Measurements from ENCODE around the gene SCN2A.

The SCN2A gene

DNA sequence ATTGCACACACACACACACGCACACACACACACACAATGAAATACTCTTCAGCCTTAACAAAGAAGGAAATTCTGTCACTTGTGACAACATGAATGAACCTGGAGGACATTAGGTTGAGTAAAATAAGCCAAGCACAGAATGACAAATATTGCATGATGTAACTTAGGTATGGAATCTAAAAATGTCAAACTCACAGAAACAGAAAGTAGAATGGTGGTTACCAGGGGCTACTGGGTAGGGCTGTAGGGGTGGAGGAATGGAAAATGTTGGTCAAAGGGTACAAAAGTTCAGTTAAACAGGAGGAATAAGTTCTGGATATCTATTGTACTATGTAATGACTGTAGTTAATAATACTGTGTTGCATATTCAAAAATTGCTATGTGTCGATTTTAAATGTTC is 29.5 kb downstream of the SCN2A start:
- Histone ChIP-seq H3K79me2 (ENCODE audit: low read length) (no peaks in the 10 kb centered on the region), H4K20me1 (ENCODE audit: insufficient read depth, low read length) (no peaks in the 10 kb centered on the region), H3K4me3 (ENCODE audit: low read length) (no peak overlapping the region), H3K9me3 (ENCODE audit: insufficient read depth, low read length) (no peaks in the 10 kb centered on the region), H3K9ac (ENCODE audit: low read length) (no peak overlapping the region), H3K4me2 (ENCODE audit: low read length) (no peak overlapping the region), H3K4me1 (ENCODE audit: low read length) (no peaks in the 10 kb centered on the region), H2AFZ (ENCODE audit: low read depth, low read length) (no peak overlapping the region), H3K36me3 (replicated peaks; ENCODE audit: low read depth, low read length) (peaks cover 6% of the 10 kb centered on the region), H3K27ac (ENCODE audit: low read length) (no peak overlapping the region), H3K27me3 (ENCODE audit: low read depth, low read length) (no peaks in the 10 kb centered on the region)
- no peak for TF ChIP-seq EZH2phosphoT487 (IDR thresholded peaks at IDR 0.05; ENCODE audit: low read depth)
- TF ChIP-seq, protein P1, sequence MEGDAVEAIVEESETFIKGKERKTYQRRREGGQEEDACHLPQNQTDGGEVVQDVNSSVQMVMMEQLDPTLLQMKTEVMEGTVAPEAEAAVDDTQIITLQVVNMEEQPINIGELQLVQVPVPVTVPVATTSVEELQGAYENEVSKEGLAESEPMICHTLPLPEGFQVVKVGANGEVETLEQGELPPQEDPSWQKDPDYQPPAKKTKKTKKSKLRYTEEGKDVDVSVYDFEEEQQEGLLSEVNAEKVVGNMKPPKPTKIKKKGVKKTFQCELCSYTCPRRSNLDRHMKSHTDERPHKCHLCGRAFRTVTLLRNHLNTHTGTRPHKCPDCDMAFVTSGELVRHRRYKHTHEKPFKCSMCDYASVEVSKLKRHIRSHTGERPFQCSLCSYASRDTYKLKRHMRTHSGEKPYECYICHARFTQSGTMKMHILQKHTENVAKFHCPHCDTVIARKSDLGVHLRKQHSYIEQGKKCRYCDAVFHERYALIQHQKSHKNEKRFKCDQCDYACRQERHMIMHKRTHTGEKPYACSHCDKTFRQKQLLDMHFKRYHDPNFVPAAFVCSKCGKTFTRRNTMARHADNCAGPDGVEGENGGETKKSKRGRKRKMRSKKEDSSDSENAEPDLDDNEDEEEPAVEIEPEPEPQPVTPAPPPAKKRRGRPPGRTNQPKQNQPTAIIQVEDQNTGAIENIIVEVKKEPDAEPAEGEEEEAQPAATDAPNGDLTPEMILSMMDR (IDR thresholded peaks at IDR 0.05; ENCODE audit: low read depth, low read length) = no peak

- H3K9me3 ChIP-seq (ENCODE audit: insufficient read depth, low read length) = no peaks in the 10 kb centered on the region
- no peak overlapping the region for H3K27ac ChIP-seq (ENCODE audit: low read length)
- no peak for TF ChIP-seq EZH2phosphoT487 (IDR thresholded peaks at IDR 0.05; ENCODE audit: low read depth)
- TF ChIP-seq, protein P1 (IDR thresholded peaks at IDR 0.05; ENCODE audit: low read depth, low read length) = no peak
- H3K36me3 ChIP-seq (replicated peaks; ENCODE audit: low read depth, low read length) = peaks cover 3% of the 10 kb centered on the region
- H2AFZ ChIP-seq (ENCODE audit: low read depth, low read length) = no peak overlapping the region
- no peaks in the 10 kb centered on the region for H3K79me2 ChIP-seq (ENCODE audit: low read length)
- no peak overlapping the region for H3K4me3 ChIP-seq (ENCODE audit: low read length)
- no peaks in the 10 kb centered on the region for H3K27me3 ChIP-seq (ENCODE audit: low read depth, low read length)
- H3K4me2 ChIP-seq (ENCODE audit: low read length) = no peak overlapping the region
- H3K9ac ChIP-seq (ENCODE audit: low read length) = no peak overlapping the region
- no peaks in the 10 kb centered on the region for H4K20me1 ChIP-seq (ENCODE audit: insufficient read depth, low read length)
- peaks cover 13% of the 10 kb centered on the region for H3K4me1 ChIP-seq (ENCODE audit: low read length)
These were observed 34.0 kb downstream of the SCN2A start for GRCh38 chr2:165273176-165273575.

GRCh38 chr2:165274698-165275097 is 35.5 kb downstream of the SCN2A start:
- H3K27ac ChIP-seq (ENCODE audit: low read length) = no peak overlapping the region
- no peak overlapping the region for H2AFZ ChIP-seq (ENCODE audit: low read depth, low read length)
- H4K20me1 ChIP-seq (ENCODE audit: insufficient read depth, low read length) = no peaks in the 10 kb centered on the region
- H3K27me3 ChIP-seq (ENCODE audit: low read depth, low read length) = no peaks in the 10 kb centered on the region
- peaks cover 13% of the 10 kb centered on the region for H3K4me1 ChIP-seq (ENCODE audit: low read length)
- no peak overlapping the region for H3K4me2 ChIP-seq (ENCODE audit: low read length)
- TF ChIP-seq, protein P1 (IDR thresholded peaks at IDR 0.05; ENCODE audit: low read depth, low read length) = no peak
- TF ChIP-seq EZH2phosphoT487 (IDR thresholded peaks at IDR 0.05; ENCODE audit: low read depth) = no peak
- H3K4me3 ChIP-seq (ENCODE audit: low read length) = no peak overlapping the region
- H3K9ac ChIP-seq (ENCODE audit: low read length) = no peak overlapping the region
- no peaks in the 10 kb centered on the region for H3K9me3 ChIP-seq (ENCODE audit: insufficient read depth, low read length)
- no peaks in the 10 kb centered on the region for H3K79me2 ChIP-seq (ENCODE audit: low read length)
- H3K36me3 ChIP-seq (replicated peaks; ENCODE audit: low read depth, low read length) = peaks cover 3% of the 10 kb centered on the region

GRCh38 chr2:165275932-165276331 is 36.7 kb downstream of the SCN2A start:
- H3K9me3 ChIP-seq (ENCODE audit: insufficient read depth, low read length) = no peaks in the 10 kb centered on the region
- peaks cover 3% of the 10 kb centered on the region for H3K36me3 ChIP-seq (replicated peaks; ENCODE audit: low read depth, low read length)
- H3K4me1 ChIP-seq (ENCODE audit: low read length) = peaks cover 13% of the 10 kb centered on the region
- H3K4me2 ChIP-seq (ENCODE audit: low read length) = no peak overlapping the region
- H3K4me3 ChIP-seq (ENCODE audit: low read length) = no peak overlapping the region
- no peaks in the 10 kb centered on the region for H4K20me1 ChIP-seq (ENCODE audit: insufficient read depth, low read length)
- no peaks in the 10 kb centered on the region for H3K27me3 ChIP-seq (ENCODE audit: low read depth, low read length)
- no peaks in the 10 kb centered on the region for H3K79me2 ChIP-seq (ENCODE audit: low read length)
- no peak for TF ChIP-seq EZH2phosphoT487 (IDR thresholded peaks at IDR 0.05; ENCODE audit: low read depth)
- TF ChIP-seq, protein P1 (IDR thresholded peaks at IDR 0.05; ENCODE audit: low read depth, low read length) = no peak
- no peak overlapping the region for H2AFZ ChIP-seq (ENCODE audit: low read depth, low read length)
- H3K9ac ChIP-seq (ENCODE audit: low read length) = no peak overlapping the region
- H3K27ac ChIP-seq (ENCODE audit: low read length) = no peak overlapping the region

All from OCI-LY3 (cell line).